HG03159 (cell line): ENCODE data around the gene KCNH8.

Experiments
- ATAC-seq: cut with Tn5 transposase; IDR thresholded peaks from one replicate; pipeline ENCODE4 v1.9.1; 2021; ENCODE audit warnings: mild to moderate bottlenecking, moderate library complexity; ENCODE audit not compliant: unreplicated experiment

KCNH8 gene

GRCh38 chr3:19357947-19358346 is 209.6 kb downstream of the KCNH8 start:
- ATAC-seq = no peak

GRCh38 chr3:19363071-19363470 is 214.8 kb downstream of the KCNH8 start:
- no peak for ATAC-seq

GRCh38 chr3:19364148-19364547 is 215.8 kb downstream of the KCNH8 start:
- no peak for ATAC-seq

GRCh38 chr3:19365471-19365870 is 217.2 kb downstream of the KCNH8 start:
- no peak for ATAC-seq

- ATAC-seq = no peak
Observed at GRCh38 chr3:19384868-19385267, 236.6 kb downstream of the KCNH8 start.

- no peak for ATAC-seq
Observed at GRCh38 chr3:19392150-19392549, 243.8 kb downstream of the KCNH8 start.

- no peak for ATAC-seq
Observed at GRCh38 chr3:19394946-19395345, 246.6 kb downstream of the KCNH8 start.

- no peak for ATAC-seq
Observed at GRCh38 chr3:19396726-19397125, 248.4 kb downstream of the KCNH8 start.

- no peak for ATAC-seq
Observed at GRCh38 chr3:19399356-19399755, 251.0 kb downstream of the KCNH8 start.

- ATAC-seq = no peak
Observed at GRCh38 chr3:19399836-19400235, 251.5 kb downstream of the KCNH8 start.

GRCh38 chr3:19420159-19420558 is 271.8 kb downstream of the KCNH8 start:
- ATAC-seq = no peak

GRCh38 chr3:19425825-19426224 is 277.5 kb downstream of the KCNH8 start:
- ATAC-seq = no peak

GRCh38 chr3:19427422-19428149 is 279.3 kb downstream of the KCNH8 start:
- ATAC-seq = no peak

GRCh38 chr3:19428729-19429128 is 280.4 kb downstream of the KCNH8 start:
- ATAC-seq = no peak

- no peak for ATAC-seq
Observed at GRCh38 chr3:19432669-19433068, 284.4 kb downstream of the KCNH8 start.

- no peak for ATAC-seq
Observed at GRCh38 chr3:19436746-19437145, 288.4 kb downstream of the KCNH8 start.

- no peak for ATAC-seq
Observed at GRCh38 chr3:19439944-19440343, 291.6 kb downstream of the KCNH8 start.

GRCh38 chr3:19446138-19446537 is 297.8 kb downstream of the KCNH8 start:
- no peak for ATAC-seq

- peak; percentile 55 for ATAC-seq
Observed at GRCh38 chr3:19446687-19447086, 298.4 kb downstream of the KCNH8 start.

- no peak for ATAC-seq
Observed at GRCh38 chr3:19455546-19455945, 307.2 kb downstream of the KCNH8 start.

- ATAC-seq = no peak
Observed at GRCh38 chr3:19456738-19457137, 308.4 kb downstream of the KCNH8 start.

- no peak for ATAC-seq
Observed at GRCh38 chr3:19457449-19457848, 309.1 kb downstream of the KCNH8 start.

- no peak for ATAC-seq
Observed at GRCh38 chr3:19467761-19468160, 319.5 kb downstream of the KCNH8 start.
